WERI-Rb-1 (cell line): ENCODE data around the gene PCDH9.

ENCODE experiments used
- DNase-seq: peaks from one replicate; pipeline ENCODE4 v3.0.0-alpha.2; 2020
- H3K27ac ChIP-seq: fragments of 250-450 bp; sonication (Bioruptor Pico); 2 replicates; pipeline ENCODE4 v1.5.1; 2020; ENCODE audit warnings: mild to moderate bottlenecking, moderate library complexity
- H3K27me3 ChIP-seq: fragments of 250-450 bp; sonication (Bioruptor Pico); 2 replicates; pipeline ENCODE4 v1.5.1; 2021; ENCODE audit warnings: mild to moderate bottlenecking, low read depth, moderate library complexity; ENCODE audit not compliant: insufficient read depth, severe bottlenecking
- H3K36me3 ChIP-seq: fragments of 250-450 bp; sonication (Bioruptor Pico); 2 replicates; pipeline ENCODE4 v1.5.1; 2020; ENCODE audit warnings: mild to moderate bottlenecking, moderate library complexity
- H3K4me3 ChIP-seq: 2 replicates; pipeline ENCODE4 v1.5.1; 2011; ENCODE audit warnings: low read depth, mild to moderate bottlenecking, control low read depth, low read length
- H3K9me3 ChIP-seq: fragments of 250-450 bp; sonication (Bioruptor Pico); 2 replicates; pipeline ENCODE4 v1.5.1; 2021; ENCODE audit warnings: mild to moderate bottlenecking, moderate library complexity; ENCODE audit not compliant: severe bottlenecking
- TF ChIP-seq, protein P1 (sequence below): IDR thresholded peaks from 2 replicates; pipeline ENCODE4 v1.5.1; 2011; ENCODE audit warnings: low read depth, mild to moderate bottlenecking, control low read depth, inconsistent platforms, low read length

The PCDH9 gene

DNA sequence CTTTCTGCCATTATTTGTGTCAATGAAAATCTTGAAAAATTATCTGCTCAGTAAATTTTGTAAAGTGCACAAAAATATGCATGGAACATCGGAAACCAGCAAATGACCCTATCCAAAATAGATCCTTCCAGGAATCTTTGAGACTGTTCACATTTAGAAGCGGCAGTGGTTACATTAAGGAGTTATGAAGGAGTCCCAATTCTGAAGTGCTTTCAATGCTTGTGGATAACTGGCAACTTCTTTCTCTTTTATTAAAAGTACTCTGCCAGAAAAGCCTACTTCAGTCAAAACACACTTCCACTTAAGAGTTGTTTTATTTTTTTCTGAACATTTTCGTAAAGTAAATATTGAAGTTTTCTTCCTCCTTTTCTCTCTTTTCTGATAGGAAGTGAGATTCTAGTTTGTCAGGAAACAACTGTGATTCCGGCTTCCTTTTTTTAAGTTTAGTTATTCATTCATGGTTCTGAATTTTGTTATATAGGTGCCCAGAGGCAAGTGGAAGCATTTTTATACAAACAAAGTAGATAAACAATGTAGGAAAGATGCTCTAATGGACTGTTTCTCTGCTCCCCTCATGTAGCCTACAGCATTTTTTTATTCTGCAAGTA is 83.5 kb downstream of the PCDH9 start:
- H3K36me3 ChIP-seq, result no peaks in the 10 kb centered on the region

DNA sequence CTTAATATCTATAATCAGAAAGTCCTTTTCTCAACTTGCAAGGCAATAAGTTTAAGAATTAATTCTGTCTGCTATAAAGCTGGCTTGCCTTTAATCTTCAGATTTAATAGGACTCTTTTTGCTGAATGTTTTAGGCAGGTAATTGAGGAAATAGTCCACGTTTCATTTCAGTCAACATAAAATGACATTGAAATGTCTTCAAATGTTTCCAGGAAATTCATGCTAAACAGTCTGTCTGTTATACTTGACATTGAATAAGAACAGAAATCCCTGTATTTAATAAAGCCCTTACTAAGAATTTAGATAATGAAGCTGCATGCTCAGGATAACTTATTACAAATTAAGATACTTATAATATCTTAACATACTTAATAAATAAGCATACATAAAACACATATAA is 84.2 kb downstream of the PCDH9 start:
- Histone ChIP-seq H3K27me3 (no peaks in the 10 kb centered on the region), H3K36me3 (no peaks in the 10 kb centered on the region), H3K27ac (no peak overlapping the region), H3K4me3 (no peak overlapping the region), H3K9me3 (no peaks in the 10 kb centered on the region)
- no peak for DNase-seq
- TF ChIP-seq, protein P1, sequence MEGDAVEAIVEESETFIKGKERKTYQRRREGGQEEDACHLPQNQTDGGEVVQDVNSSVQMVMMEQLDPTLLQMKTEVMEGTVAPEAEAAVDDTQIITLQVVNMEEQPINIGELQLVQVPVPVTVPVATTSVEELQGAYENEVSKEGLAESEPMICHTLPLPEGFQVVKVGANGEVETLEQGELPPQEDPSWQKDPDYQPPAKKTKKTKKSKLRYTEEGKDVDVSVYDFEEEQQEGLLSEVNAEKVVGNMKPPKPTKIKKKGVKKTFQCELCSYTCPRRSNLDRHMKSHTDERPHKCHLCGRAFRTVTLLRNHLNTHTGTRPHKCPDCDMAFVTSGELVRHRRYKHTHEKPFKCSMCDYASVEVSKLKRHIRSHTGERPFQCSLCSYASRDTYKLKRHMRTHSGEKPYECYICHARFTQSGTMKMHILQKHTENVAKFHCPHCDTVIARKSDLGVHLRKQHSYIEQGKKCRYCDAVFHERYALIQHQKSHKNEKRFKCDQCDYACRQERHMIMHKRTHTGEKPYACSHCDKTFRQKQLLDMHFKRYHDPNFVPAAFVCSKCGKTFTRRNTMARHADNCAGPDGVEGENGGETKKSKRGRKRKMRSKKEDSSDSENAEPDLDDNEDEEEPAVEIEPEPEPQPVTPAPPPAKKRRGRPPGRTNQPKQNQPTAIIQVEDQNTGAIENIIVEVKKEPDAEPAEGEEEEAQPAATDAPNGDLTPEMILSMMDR, result no peak

More for the DNA sequence above, 83.5 kb downstream of the PCDH9 start:
- Histone ChIP-seq H3K9me3 (no peaks in the 10 kb centered on the region), H3K27ac (no peak overlapping the region), H3K27me3 (no peaks in the 10 kb centered on the region), H3K4me3 (no peak overlapping the region)
- TF ChIP-seq, protein P1, result no peak
- no peak for DNase-seq

DNA sequence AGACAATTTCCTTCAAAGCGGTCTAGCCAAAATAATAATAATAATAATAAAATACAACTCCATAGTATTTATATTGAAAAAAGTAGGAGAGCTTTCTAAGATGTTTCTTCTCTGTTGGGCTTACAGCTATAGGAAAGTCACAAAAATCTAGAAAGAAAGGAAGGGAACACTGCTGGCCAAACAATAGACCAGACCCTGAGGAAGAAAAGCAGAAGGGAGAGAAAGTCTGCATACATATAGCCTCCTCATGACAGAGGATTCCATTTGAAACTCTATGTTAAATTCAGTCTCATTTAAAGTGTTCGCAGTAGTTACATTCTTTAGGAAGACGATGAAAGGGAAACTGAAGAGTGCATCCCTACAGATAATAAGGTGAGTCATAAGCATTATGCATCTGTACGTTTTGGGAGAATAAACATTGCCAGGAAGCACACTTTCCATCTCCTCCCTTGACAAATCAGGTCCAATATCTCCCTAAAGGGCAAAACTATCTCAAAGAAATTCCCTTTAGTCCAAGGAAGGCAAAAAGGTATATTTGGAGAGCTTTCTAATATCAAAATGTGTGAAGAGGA is 86.5 kb downstream of the PCDH9 start:
- Histone ChIP-seq H3K27ac (no peak overlapping the region), H3K27me3 (no peaks in the 10 kb centered on the region), H3K36me3 (no peaks in the 10 kb centered on the region), H3K4me3 (no peak overlapping the region), H3K9me3 (no peaks in the 10 kb centered on the region)
- TF ChIP-seq, protein P1, result no peak
- no peak for DNase-seq

DNA sequence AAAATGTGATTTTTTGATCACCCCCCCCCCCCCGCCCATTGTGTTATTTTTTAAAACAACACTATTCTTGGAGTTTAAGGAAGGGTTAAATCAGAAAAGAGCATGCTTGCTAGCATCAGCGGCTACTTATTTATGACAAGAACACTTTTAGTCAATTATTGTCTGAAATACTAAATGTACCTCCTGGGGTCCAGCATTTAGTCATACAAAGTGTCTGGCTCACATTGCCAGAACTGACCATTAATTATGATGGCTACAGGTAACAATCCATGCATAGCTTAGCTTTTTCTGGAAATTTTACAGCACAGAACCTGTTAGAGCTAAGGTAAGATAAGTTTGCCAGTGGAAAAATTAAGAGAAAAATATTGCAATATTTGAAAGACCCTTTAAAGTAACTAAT is 90.1 kb downstream of the PCDH9 start:
- Histone ChIP-seq H3K27ac (no peak overlapping the region), H3K4me3 (no peak overlapping the region), H3K36me3 (no peaks in the 10 kb centered on the region), H3K9me3 (no peaks in the 10 kb centered on the region), H3K27me3 (no peaks in the 10 kb centered on the region)
- TF ChIP-seq, protein P1, result no peak
- no peak for DNase-seq

DNA sequence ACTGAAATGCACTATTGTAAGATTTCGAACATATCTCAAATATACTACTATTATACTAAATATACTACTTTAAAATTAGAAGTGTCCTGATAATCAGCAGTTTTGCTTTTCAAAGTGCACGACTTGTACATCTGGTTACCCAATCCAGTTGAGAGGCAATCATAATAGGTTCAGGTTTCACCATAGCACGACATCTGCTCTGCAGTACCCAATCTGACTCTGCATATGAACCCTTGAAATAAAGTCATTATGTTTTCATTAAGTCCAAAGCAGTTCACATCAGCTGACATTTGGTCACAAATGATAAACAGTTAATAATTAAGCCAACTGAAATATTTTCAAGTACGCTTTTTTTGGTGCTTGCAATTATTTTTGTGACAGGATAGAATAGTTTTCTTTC is 90.6 kb downstream of the PCDH9 start:
- no peaks in the 10 kb centered on the region for H3K36me3 ChIP-seq
- no peaks in the 10 kb centered on the region for H3K9me3 ChIP-seq
- TF ChIP-seq, protein P1, result no peak
- no peak for DNase-seq
- no peaks in the 10 kb centered on the region for H3K27me3 ChIP-seq
- H3K27ac ChIP-seq, result no peak overlapping the region
- H3K4me3 ChIP-seq, result no peak overlapping the region

DNA sequence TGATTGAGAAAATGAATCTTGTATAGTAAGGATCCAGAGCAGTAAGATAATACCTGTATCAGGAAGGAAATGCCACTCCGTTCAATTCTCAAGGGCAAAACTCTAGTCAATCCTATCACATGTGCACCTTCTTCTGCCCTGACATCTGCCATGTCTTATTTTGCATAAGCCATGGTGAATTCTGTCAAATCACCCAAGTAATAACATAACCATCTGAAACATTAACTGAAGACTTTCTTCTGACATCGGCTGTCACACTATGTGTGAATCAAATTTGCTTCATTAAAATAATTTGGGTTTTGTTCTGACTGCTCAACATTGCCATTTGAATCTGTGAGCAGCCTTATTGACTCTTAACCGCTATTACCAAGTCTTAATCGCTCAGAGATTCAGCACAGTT is 91.2 kb downstream of the PCDH9 start:
- DNase-seq, result no peak
- TF ChIP-seq, protein P1, result no peak
- no peak overlapping the region for H3K27ac ChIP-seq

More for the DNA sequence above, 91.2 kb downstream of the PCDH9 start:
- H3K4me3 ChIP-seq, result no peak overlapping the region
- no peaks in the 10 kb centered on the region for H3K36me3 ChIP-seq
- H3K9me3 ChIP-seq, result no peaks in the 10 kb centered on the region
- H3K27me3 ChIP-seq, result no peaks in the 10 kb centered on the region
